Measurements from ENCODE around the gene ZDHHC14. TPM values are rescaled to one million over a fixed set of nuclear protein-coding genes. Genes with fewer than 3 reads are reported as not detected.

ZDHHC14 gene
- total and polyA plus RNA-seq, 2 of the 8 experiments (the other 6 are each of a cell fraction or from before 2014, with no cell fraction given): 2.9 to 5.3 TPM

- TF ChIP-seq NANOG (IDR thresholded peaks at IDR 0.05; ENCODE audit: insufficient read depth, low read depth, low read length, poor library complexity, severe bottlenecking) (no peak), BRCA1 (IDR thresholded peaks at IDR 0.05; ENCODE audit: low read depth, low read length) (no peak), SIRT6 (IDR thresholded peaks at IDR 0.05; ENCODE audit: low read length) (no peak), ASH2L (IDR thresholded peaks at IDR 0.05; ENCODE audit: low read length) (no peak), TAF1 (IDR thresholded peaks at IDR 0.05; ENCODE audit: low read depth, low read length) (no peak), EP300 (IDR thresholded peaks at IDR 0.05; ENCODE audit: borderline replicate concordance in 1 of 2, low read depth in 2 of 2, low read length in 2 of 2) (no peak), POLR2AphosphoS5 (IDR thresholded peaks at IDR 0.05; ENCODE audit: low read depth, low read length) (no peak), CEBPB (IDR thresholded peaks at IDR 0.05; ENCODE audit: low read depth, low read length) (no peak), CHD7 (IDR thresholded peaks at IDR 0.05; ENCODE audit: insufficient replicate concordance, low read length) (no peak), JUN (IDR thresholded peaks at IDR 0.05; ENCODE audit: low read depth, low read length) (no peak), POLR2A (IDR thresholded peaks at IDR 0.05; ENCODE audit: control extremely low read depth in 1 of 2, low read depth in 2 of 2, low read length in 2 of 2) (no peak)
These were observed 144.4 kb downstream of the ZDHHC14 start (continued) for GRCh38 chr6:157525292-157525889.
